GM12878 (cell line): ENCODE data around the gene TRAPPC12.

Experiments used
- BCL11A ChIP-seq: IDR thresholded peaks from 2 replicates; pipeline ENCODE4 v1.6.1; 2011; ENCODE audit warnings: low read depth, low read length
- CBFB ChIP-seq: IDR thresholded peaks from 2 replicates; pipeline ENCODE4 v1.6.1; 2016; ENCODE audit warnings: antibody characterized with exemption, low read depth
- CEBPB ChIP-seq, 2 experiments: fragments of 150-350 bp in 1 of 2; IDR thresholded peaks; 2 replicates each; pipeline ENCODE4 v1.6.1; 2012 to 2014; ENCODE audit warnings: low read depth in 2 of 2, low read length in 2 of 2, borderline replicate concordance in 1 of 2, inconsistent platforms in 1 of 2
- CHD2 ChIP-seq: IDR thresholded peaks from 2 replicates; pipeline ENCODE4 v1.6.1; 2011; ENCODE audit warnings: low read depth, low read length, improper control_type of control experiment, borderline replicate concordance
- CTCF ChIP-seq, 3 experiments: IDR thresholded peaks in 2 of 3; conservative IDR thresholded peaks in 1 of 3; 2 replicates each; pipeline ENCODE4 v1.5.1; 2011; ENCODE audit warnings: low read depth in 3 of 3, low read length in 3 of 3, mild to moderate bottlenecking in 3 of 3, control low read depth in 2 of 3, moderate library complexity in 2 of 3, inconsistent platforms in 1 of 3, mixed read lengths in 1 of 3; ENCODE audit not compliant: control insufficient read depth in 2 of 3, insufficient read depth in 1 of 3; ENCODE audit errors: extremely low read depth in 1 of 3
- EZH2 ChIP-seq: IDR thresholded peaks from 2 replicates; pipeline ENCODE4 v1.6.1; 2012; ENCODE audit warnings: low read depth, mild to moderate bottlenecking, control low read depth, inconsistent platforms, low read length, borderline replicate concordance; ENCODE audit not compliant: control insufficient read depth
- FOS ChIP-seq: IDR thresholded peaks from 3 replicates; pipeline ENCODE4 v1.6.1; 2011; ENCODE audit warnings: borderline replicate concordance; ENCODE audit not compliant: insufficient read length; ENCODE audit errors: extremely low read depth
- FOXK2 ChIP-seq: fragments of 450-650 bp; IDR thresholded peaks from 2 replicates; pipeline ENCODE4 v1.6.1; 2017; ENCODE audit warnings: mild to moderate bottlenecking, moderate library complexity
- NFIC ChIP-seq: IDR thresholded peaks from 2 replicates; pipeline ENCODE4 v1.6.1; 2012; ENCODE audit warnings: low read depth, mild to moderate bottlenecking, inconsistent platforms, low read length, moderate library complexity
- POLR2A ChIP-seq: IDR thresholded peaks from 2 replicates; pipeline ENCODE4 v1.6.1; 2011; ENCODE audit warnings: low read depth, mild to moderate bottlenecking, low read length
- RELA ChIP-seq: fragments of 450-650 bp; IDR thresholded peaks from 2 replicates; pipeline ENCODE4 v1.8.0; 2014; ENCODE audit warnings: borderline replicate concordance; ENCODE audit not compliant: partially characterized antibody
- TF ChIP-seq, protein P1 (sequence below): IDR thresholded peaks from 2 replicates; pipeline ENCODE4 v1.6.1; 2012; ENCODE audit warnings: low read length, inconsistent platforms
- TF ChIP-seq, protein P2 (sequence below): fragments of 150-350 bp; IDR thresholded peaks from 2 replicates; pipeline ENCODE4 v1.6.1; 2016; ENCODE audit warnings: low read depth, low read length

DNA sequence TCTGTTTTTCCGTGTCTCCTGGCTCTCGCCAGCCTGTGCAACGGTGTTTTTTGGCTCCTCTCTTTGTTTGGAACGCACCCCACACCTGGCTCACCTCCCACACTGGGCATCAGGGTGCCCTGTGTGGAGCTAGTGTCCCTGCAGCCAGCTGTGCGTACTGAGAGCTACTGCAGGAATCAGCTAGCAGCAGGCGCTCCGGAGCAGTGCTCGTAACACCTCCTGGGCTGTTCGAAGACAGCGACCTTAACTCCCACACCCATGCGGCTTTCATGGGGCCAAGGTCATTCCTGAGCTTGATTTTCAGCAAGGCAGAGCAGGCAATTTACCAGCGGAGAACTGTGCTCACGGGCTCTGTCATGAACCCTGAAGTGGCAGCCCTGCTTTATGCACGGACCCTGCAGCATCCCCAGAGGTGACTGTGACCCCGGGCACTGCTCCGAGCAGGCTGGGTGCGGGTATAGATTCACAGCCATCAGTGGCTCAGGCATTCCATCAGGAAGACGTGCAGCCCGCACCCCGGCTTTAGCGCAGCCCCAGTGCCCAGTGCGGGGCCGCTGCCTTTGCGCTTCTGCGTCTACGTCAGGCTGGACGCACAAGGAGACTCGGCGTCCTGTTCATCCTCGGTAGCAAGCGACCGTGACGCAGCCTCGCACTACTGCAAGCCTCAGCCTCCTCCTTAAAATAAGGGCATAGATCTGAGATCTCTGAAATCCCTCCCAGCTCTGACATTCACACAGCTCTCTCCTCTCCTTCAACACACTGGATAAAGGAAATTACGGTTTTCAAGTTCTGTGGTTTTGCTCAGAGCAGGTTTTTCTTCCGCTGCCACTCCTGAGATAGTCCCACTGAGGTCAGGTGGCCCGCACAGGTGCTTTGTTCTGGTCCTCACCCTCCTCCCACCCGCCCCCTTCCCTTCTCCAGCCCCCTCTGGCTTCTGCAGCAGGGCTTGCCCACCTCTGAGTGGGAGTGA, 81.6 kb downstream of the TRAPPC12 start:
- no peak for TF ChIP-seq BCL11A
- TF ChIP-seq, protein P1, sequence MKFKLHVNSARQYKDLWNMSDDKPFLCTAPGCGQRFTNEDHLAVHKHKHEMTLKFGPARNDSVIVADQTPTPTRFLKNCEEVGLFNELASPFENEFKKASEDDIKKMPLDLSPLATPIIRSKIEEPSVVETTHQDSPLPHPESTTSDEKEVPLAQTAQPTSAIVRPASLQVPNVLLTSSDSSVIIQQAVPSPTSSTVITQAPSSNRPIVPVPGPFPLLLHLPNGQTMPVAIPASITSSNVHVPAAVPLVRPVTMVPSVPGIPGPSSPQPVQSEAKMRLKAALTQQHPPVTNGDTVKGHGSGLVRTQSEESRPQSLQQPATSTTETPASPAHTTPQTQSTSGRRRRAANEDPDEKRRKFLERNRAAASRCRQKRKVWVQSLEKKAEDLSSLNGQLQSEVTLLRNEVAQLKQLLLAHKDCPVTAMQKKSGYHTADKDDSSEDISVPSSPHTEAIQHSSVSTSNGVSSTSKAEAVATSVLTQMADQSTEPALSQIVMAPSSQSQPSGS = no peak
- no peak for TF ChIP-seq EZH2
- TF ChIP-seq CTCF (IDR thresholded peaks at IDR 0.05 in 2 of 3, conservative IDR thresholded peaks at IDR 0.05 in 1 of 3; ENCODE audit: control insufficient read depth in 2 of 3, extremely low read depth in 1 of 3, insufficient read depth in 1 of 3, low read depth in 3 of 3, low read length in 3 of 3) = no peak
- TF ChIP-seq RELA = no peak
- TF ChIP-seq POLR2A = no peak
- TF ChIP-seq CBFB = no peak
- TF ChIP-seq NFIC = no peak
- TF ChIP-seq CHD2 = no peak
- TF ChIP-seq, protein P2, sequence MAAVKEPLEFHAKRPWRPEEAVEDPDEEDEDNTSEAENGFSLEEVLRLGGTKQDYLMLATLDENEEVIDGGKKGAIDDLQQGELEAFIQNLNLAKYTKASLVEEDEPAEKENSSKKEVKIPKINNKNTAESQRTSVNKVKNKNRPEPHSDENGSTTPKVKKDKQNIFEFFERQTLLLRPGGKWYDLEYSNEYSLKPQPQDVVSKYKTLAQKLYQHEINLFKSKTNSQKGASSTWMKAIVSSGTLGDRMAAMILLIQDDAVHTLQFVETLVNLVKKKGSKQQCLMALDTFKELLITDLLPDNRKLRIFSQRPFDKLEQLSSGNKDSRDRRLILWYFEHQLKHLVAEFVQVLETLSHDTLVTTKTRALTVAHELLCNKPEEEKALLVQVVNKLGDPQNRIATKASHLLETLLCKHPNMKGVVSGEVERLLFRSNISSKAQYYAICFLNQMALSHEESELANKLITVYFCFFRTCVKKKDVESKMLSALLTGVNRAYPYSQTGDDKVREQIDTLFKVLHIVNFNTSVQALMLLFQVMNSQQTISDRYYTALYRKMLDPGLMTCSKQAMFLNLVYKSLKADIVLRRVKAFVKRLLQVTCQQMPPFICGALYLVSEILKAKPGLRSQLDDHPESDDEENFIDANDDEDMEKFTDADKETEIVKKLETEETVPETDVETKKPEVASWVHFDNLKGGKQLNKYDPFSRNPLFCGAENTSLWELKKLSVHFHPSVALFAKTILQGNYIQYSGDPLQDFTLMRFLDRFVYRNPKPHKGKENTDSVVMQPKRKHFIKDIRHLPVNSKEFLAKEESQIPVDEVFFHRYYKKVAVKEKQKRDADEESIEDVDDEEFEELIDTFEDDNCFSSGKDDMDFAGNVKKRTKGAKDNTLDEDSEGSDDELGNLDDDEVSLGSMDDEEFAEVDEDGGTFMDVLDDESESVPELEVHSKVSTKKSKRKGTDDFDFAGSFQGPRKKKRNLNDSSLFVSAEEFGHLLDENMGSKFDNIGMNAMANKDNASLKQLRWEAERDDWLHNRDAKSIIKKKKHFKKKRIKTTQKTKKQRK = no peak
- no peak for TF ChIP-seq FOS
- no peak for TF ChIP-seq CEBPB (IDR thresholded peaks at IDR 0.05; ENCODE audit: borderline replicate concordance in 1 of 2, low read depth in 2 of 2, low read length in 2 of 2)
- no peak for TF ChIP-seq FOXK2
